Measurements from ENCODE around the gene ALG12. TPM values are rescaled to one million over a fixed set of nuclear protein-coding genes. Genes with fewer than 3 reads are reported as not detected.

ALG12 gene
- total RNA-seq, 1 donor from 2014 or later = 25.9 TPM

GRCh38 chr22:49871482-49871881 lies 46.8 kb downstream of the ALG12 start:
- Histone ChIP-seq H3K4me3 (no peak overlapping the region), H3K27me3 (ENCODE audit: low read depth) (no peaks in the 10 kb centered on the region), H3K27ac (no peak overlapping the region), H3K36me3 (no peaks in the 10 kb centered on the region), H3K4me1 (no peaks in the 10 kb centered on the region), H3K9me3 (peaks cover 13% of the 10 kb centered on the region)
- no peak for DNase-seq
- TF ChIP-seq, protein P1, sequence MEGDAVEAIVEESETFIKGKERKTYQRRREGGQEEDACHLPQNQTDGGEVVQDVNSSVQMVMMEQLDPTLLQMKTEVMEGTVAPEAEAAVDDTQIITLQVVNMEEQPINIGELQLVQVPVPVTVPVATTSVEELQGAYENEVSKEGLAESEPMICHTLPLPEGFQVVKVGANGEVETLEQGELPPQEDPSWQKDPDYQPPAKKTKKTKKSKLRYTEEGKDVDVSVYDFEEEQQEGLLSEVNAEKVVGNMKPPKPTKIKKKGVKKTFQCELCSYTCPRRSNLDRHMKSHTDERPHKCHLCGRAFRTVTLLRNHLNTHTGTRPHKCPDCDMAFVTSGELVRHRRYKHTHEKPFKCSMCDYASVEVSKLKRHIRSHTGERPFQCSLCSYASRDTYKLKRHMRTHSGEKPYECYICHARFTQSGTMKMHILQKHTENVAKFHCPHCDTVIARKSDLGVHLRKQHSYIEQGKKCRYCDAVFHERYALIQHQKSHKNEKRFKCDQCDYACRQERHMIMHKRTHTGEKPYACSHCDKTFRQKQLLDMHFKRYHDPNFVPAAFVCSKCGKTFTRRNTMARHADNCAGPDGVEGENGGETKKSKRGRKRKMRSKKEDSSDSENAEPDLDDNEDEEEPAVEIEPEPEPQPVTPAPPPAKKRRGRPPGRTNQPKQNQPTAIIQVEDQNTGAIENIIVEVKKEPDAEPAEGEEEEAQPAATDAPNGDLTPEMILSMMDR (IDR thresholded peaks at IDR 0.05) = no peak
- no peak for ATAC-seq
- intact Hi-C loops (cut with DNase I) = no loop called here

DNA sequence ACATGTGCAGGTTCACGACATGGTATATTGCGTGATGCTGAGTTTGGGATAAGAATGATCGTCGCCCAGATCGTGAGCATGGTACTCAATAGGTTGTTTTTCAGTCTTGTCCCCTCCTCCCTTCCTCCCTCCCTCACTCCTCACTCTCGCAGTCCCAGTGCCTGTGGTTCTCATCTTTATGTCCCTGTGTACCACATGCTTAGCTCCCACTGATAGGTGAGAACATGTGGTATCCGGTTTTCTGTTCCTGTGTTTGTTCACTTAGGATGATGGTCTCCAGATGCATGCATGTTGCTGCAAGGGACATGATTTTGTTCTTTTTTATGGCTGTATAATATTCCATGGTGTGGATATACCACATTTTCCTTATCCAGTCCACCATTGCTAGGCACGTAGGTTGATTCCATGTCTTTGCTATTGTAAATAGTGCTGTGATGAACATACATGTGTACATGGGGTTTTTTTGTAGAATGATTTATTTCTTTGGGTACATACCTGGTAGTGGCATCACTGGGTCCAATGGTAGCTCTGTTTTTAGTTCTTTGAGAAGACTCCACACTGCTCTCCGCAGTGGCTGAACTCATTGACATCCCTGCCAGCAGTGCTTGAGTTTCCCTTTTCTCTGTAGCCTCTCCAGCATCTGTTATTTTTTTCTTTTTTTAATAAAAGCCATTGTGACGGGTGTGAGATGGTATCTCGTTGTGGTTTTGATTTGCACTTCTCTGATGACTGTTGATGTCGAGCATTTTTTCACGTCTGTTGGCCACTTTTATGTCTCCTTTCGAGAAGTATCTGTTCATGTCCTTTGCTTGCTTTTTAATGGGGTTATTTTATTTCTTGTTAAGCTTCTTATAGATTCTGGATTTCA lies 48.2 kb downstream of the ALG12 start:
- DNase-seq (no peak), ATAC-seq (peak in 1 of 2 donors; percentile 46)
- no peaks in the 10 kb centered on the region for H3K36me3 ChIP-seq
- no peaks in the 10 kb centered on the region for H3K4me1 ChIP-seq
- no peak overlapping the region for H3K4me3 ChIP-seq
- no peaks in the 10 kb centered on the region for H3K27me3 ChIP-seq (ENCODE audit: low read depth)
- intact Hi-C loops (cut with DNase I) = no loop called here
- TF ChIP-seq, protein P1 (IDR thresholded peaks at IDR 0.05) = no peak
- H3K9me3 ChIP-seq = peaks cover 25% of the 10 kb centered on the region
- no peak overlapping the region for H3K27ac ChIP-seq

- no peak for ATAC-seq
- TF ChIP-seq, protein P1 (IDR thresholded peaks at IDR 0.05) = no peak
- Histone ChIP-seq H3K36me3 (no peaks in the 10 kb centered on the region), H3K27me3 (ENCODE audit: low read depth) (no peaks in the 10 kb centered on the region), H3K4me3 (no peak overlapping the region), H3K27ac (no peak overlapping the region), H3K4me1 (no peaks in the 10 kb centered on the region), H3K9me3 (peaks cover 25% of the 10 kb centered on the region)
- intact Hi-C loops (cut with DNase I) = no loop called here
- DNase-seq = no peak
Measured at GRCh38 chr22:49869086-49869830, 49.0 kb downstream of the ALG12 start.

- Histone ChIP-seq H3K36me3 (no peaks in the 10 kb centered on the region), H3K4me3 (no peak overlapping the region), H3K27me3 (ENCODE audit: low read depth) (no peaks in the 10 kb centered on the region), H3K4me1 (peaks cover 1% of the 10 kb centered on the region), H3K27ac (no peak overlapping the region), H3K9me3 (peaks cover 25% of the 10 kb centered on the region)
- ATAC-seq (peak; percentile 59 to 63), DNase-seq (no peak)
- intact Hi-C loops (cut with DNase I) = no loop called here
- TF ChIP-seq, protein P1 (IDR thresholded peaks at IDR 0.05) = no peak
Measured at GRCh38 chr22:49867303-49868265, 50.7 kb downstream of the ALG12 start.

DNA sequence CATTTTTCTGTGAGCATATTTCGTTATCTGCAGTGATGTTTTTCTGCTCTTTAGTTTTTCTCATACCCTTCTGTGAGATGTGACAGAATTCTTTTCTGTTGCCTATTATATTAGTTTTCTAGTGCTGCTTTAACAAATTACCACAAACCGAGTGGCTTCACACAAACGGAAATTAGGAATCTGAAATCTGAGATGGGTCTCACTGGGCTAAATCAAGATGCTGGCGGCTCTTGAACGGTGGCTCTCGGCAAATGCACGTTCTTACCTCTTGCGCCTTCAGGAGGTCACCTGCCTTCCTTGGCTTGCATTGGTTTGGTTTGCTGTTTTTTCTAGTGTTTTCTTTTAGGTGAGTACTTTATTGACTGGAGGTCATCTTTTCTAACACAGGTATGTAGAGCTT lies 51.6 kb downstream of the ALG12 start:
- H3K27ac ChIP-seq = no peak overlapping the region
- H3K4me1 ChIP-seq = peaks cover 10% of the 10 kb centered on the region
- no peaks in the 10 kb centered on the region for H3K27me3 ChIP-seq (ENCODE audit: low read depth)
- H3K9me3 ChIP-seq = peaks cover 25% of the 10 kb centered on the region
- no peaks in the 10 kb centered on the region for H3K36me3 ChIP-seq
- intact Hi-C loops (cut with DNase I) = no loop called here
- H3K4me3 ChIP-seq = no peak overlapping the region
- TF ChIP-seq, protein P1 (IDR thresholded peaks at IDR 0.05) = no peak
- DNase-seq (no peak), ATAC-seq (no peak)

Measured in lower lobe of right lung (tissue), 2 donors.